NCI-H345 treated with DMSO at 0.1 percent for 48 hours (cell line): Measurements from ENCODE around the gene UVRAG.
"Not testable (repeated sequence)": the region's sequence is repeated elsewhere in the genome, so short reads cannot be mapped to it uniquely, and the experiment has no call there.

Source experiments
- DNase-seq: peaks from one replicate; lab custom pipeline; 2025; ENCODE audit not compliant: unreplicated experiment; lab: John Stamatoyannopoulos, UW

UVRAG gene

DNA sequence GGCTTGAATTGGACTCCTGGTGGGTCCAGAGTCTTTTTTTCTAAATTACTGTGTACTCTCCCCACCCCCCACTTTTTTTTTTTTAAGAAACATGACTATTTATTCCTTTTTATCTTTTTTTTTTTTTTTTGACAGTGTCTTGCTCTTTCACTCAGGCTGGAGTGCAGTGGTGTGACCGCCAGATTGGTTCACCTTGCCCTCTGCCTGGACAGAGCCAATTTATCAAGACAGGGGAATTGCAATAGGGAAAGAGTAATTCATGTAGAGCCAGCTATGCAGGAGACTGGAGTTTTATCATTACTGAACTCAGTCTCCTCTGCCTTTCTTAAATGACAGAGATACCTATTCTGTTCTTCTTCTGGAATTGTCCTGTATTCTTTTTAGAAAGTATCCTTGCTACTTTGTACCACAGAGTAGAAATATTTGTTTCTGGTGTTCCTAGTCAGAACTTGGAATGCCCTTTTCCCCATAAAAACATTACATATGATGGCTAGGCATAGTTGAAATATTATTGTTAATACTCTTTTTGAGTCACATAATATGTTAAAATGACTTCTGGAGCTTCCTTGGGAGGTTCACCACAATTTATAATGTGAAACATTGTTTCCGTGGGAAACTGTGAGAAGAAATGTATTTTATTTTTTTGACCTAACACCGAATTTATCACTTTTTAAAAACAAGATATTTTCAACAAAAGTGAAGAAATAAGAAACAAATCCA lies 95.6 kb downstream of the UVRAG start:
- no peak for DNase-seq

DNA sequence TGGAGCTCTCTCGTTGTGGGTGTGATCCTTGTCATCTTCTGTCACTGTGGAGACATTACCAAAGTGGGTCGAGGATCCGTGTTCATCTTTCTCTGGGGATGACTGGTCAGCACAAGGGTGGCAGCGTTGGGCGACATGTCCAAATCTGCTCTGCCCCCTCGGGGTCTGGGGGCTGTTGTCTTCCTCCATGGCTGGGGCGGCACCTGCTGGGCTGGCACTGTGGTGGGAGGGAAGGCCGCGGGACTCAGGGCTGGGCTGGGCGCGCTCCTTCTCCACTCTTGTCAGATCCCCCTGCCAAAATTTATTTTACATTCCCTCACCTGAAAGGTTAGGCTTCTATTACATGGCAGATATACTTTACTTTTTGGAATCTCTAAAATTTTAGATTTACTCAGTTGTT lies 96.4 kb downstream of the UVRAG start:
- no peak for DNase-seq

DNA sequence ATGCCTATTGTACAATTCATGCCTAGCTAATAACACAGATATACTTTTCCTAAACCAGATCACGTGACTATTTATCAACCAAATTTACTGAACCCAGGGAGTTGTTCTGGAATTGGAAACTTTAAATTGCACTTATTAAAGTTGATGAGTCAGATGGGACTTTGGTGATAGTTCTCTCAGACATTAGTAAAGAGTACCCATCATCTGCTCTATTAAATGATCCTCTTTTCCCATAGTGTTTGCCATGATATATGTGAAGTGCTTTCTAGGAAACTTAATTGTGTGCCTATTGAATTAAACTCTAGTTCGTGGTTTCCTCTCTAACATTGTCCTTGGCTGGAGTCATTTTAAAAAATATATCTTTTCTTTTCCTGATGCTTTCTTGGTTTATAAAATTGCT lies 99.0 kb downstream of the UVRAG start:
- DNase-seq: no peak

DNA sequence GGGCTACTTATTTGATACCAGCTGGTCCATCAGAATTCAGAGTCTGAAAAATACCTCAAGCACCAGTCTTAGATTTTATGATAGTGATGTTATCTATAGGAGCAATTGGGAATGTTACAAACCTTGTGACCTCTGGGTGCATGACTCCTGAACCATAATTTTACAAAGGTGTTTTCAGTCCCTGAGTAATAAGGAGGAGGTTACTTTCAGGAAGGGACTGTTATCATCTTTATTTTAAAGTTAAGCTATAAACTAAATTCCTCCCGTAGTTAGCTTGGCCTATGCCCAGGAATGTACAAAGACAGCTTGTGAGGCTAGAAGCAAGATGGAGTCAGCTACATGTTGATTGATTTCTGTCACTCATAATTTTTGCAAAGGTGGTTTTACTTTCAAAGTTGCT lies 101.9 kb downstream of the UVRAG start:
- DNase-seq: no peak

DNA sequence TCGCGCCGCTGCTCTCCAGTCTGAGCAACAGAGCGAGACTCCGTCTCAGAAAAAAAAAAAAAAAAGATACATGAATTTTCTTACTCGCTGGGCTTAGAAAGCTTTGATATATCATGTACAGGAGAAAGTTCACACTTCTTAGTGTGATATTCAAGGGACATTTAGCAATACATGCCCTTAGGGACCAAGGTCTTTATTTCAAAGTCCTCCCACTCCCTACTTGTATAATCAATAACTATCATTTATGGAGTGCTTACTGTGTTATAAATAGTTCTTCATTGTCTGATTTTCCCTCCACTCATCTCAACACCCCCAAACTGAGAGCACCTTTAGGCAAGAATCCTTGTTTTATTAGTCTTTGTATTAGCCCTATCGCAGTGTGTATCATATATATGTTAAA lies 103.3 kb downstream of the UVRAG start:
- no peak for DNase-seq

DNA sequence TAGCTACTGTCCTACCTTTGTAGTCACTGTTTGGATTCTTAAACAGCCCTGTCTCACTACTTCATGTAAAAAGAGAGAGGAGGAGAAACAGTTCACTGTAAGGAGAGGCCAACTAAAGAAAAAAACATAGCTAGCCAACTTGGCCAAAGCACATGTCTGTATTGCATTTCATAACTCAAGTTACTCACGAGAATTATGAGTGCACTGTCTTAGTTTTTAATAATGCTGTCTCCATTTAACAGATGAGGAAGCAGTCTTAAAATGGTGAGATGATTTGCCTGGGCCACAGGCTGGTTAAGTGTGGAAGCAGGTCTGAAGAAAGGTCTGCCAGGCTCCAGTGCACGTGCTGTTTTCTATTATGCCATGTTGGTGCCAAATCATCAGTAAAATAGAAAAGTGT lies 104.5 kb downstream of the UVRAG start:
- no peak for DNase-seq

DNA sequence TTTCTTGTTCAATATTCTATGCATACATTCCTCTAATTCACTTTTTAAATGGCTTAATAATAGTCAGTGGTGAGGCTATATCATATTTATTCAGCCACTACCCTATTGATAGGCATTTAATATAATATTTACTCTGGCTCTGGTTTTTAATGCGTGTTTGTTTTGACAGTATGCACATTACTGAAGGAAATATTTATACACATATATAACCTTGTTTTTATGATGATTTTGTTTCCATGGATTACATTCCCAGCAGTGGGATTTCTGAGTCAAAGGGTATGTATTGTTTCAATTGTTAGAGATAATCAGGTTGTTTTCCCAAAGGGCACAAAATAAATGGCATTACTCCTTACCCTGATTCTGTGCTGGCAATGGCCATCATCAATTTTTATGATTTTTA lies 105.8 kb downstream of the UVRAG start:
- DNase-seq: no peak

DNA sequence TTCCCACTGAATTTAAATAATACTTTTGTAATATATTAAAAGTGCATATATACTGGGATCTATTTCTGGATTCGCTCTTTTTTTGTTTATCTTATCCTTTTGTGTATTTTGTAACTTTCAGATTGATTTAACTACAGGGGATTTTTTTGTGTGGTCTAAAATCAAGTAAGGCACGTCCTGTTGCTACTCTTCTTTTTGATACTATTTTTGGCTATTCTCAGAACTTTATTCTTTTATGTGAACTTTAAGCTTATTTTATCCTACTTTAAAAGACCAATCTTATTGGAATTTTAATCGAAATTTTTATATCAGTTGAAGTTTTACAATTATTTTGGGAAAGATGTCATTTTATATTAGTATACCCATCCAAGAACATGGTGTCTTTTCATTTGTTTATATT lies 106.8 kb downstream of the UVRAG start:
- no peak for DNase-seq

DNA sequence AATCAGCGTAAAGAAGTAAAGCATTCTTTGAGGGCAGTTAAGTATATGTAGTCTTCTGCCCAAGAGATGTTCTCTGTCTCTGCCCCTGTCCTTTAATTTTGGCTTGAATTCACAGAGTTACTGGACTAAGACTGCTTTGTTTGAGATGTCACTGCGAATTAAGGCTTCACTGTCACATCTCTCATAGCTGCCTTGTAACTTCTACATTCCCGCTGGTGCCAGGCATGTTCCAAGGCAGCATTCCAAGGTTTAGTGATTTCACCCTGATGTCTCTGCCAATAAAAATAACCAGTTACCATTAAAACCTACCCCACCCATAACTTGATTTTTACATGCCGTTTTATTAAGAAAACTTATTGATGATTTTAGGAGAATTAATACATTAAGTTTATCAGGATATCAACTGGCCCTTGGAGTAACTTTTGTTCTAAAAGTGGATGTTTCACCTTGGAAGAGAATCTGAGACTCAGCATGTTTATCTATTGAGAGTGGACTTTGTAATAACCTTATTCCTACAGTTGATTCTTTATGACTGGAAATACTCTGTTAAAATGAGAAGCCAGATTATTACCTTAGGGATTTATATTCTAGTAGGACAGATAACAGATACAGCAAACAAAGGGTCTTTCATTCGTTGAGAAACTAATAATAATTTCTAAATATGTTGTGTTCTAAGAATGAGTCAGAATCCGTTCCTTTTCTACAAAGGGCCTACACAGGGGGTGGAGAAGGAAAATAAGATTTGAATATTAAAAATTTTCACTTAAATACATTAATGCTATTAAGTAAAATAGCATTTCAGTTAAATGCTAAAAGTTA lies 110.2 kb downstream of the UVRAG start:
- DNase-seq: no peak

DNA sequence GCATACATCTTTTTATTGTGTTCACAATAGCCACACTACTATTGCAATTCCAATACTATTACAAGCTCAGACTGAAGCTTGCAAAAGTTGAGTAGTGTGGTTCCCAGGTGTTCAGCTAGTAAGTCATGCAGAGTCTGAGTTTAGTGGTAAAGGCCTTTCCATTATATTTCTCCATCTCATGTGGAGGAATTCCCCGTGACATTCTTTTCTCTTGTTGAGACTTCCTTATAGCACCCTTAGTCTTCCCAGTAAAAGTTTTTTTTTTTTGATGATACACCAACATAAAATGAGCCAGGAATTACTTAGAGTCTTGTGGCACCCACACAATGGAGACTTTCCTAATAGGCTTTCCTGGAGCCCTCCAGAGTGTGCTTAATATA lies 110.8 kb downstream of the UVRAG start:
- no peak for DNase-seq

DNA sequence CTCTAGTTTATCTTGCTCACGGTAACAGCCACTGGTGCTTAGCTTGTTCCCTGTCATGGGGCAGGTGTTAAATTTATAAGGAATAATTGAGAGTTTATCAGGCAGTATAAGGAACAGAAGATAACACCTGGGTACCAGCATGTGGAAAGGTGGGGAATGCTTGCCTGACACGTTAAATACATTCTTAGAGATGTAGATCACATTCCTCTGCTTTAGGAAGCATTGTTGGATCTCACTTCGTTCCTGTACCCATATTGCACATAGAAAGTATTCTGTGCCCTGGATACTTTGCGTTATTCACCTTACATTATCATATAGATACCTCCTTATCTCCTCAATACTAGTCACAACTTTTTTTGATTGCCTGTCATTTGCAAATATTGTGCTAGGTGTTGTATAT lies 114.7 kb downstream of the UVRAG start:
- no peak for DNase-seq

DNA sequence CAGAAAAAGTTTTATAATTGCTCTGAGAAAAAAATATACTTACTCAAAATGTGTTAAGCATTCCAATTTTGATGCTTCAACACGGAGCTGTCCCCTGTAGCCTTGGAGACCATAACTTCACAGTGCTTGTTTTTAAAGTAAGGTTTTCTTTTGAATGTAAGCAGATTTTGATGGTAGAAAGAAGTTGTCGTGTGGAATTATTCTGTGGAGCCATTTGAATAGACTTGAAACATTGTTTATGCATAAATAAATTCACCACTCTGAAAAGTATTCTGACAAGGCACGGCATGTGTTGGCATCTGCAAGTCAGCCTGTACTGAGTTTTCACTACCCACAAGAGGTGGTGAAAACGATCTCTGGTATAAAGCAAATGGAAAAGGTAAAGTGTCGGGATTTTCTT lies 115.5 kb downstream of the UVRAG start:
- no peak for DNase-seq

DNA sequence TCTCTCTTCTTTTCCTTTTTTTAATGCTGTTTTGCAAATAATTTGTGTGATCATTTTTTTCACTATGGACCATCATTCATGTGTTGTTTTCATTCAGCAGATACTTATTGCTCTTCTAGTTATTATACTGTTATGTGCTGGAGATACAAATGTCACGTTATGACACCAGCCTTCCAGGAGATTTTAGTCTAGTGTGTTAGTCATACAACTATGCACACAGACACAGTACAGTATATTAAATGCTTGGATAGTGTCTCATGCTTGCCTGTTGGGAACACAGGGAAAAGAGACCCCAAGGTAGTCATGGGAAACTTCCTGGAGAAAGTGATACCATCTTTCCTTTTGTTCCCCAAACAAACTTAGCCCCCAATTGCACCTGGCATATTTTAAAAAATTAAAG lies 116.1 kb downstream of the UVRAG start:
- DNase-seq: no peak

DNA sequence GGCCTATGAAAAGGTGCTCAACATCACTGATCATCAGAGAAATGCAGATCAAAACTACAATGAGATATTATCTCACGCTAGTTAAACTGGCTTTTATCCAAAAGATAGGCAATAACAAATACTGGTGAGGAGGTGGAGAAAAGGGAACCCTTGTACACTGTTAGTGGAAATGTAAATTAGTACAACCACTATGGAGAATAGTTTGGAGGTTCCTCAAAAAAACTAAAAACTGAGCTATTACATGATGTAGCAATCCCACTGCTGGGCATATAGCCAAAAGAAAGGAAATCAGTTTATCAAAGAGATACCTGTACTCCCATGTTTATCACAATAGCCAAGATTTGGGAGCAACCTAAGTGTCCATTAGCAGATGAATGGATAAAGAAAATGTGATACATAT lies 118.7 kb downstream of the UVRAG start:
- not testable (repeated sequence) for DNase-seq

DNA sequence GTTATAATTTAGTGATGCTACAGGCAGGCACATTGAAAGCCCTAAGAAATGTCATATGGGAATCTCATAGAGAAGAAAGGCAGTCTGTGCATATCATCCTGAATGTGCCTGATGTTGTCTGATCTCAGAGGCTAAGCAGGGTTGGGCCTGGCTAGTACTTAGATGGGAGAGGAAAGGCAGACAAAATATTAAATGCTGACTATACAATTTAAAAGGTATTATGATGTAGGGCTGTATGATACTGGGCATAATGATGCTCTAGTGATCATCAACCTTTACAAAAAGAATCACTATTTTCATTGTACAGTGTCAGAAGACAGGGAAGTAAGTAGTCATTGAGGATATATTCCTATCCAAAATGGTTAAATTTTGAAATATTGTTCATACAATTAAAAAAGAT lies 119.8 kb downstream of the UVRAG start:
- no peak for DNase-seq

DNA sequence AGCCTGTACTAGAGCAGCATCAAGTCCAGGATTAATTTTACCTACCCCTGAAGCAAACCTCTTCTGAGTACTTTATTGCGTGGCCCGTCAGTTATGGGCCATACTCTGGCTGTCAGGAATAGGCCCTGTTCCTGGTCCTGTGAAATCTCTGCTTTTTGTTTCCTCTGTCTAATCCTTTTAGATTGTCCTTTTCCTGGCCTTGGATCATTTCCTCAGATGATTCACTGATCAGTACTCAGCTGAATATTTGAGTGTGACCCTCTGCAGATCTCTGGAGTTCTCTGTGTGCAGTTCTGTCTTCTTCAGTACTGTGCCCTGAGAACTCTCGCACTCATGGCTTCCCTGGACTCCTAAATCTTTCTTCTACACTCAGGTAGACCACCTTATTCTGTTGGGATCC lies 123.5 kb downstream of the UVRAG start:
- DNase-seq: no peak

DNA sequence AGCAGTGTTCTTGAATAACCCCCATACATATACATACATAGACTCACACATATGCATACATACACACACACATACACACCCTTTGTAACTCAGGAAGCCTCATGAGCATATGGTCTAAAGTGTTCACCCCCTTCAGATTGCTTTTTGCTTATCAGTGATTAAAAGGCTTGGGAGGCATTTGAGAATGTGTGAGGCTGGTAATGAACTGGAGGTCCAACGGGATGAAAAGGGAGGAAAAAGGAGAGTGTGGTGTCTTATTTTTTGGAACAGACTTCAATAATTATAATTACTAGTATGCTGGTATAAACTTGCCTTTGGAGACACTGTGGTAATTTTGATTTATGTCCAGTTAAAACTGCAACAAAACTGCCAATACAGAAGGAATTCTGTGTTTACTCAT lies 124.5 kb downstream of the UVRAG start:
- DNase-seq: no peak

DNA sequence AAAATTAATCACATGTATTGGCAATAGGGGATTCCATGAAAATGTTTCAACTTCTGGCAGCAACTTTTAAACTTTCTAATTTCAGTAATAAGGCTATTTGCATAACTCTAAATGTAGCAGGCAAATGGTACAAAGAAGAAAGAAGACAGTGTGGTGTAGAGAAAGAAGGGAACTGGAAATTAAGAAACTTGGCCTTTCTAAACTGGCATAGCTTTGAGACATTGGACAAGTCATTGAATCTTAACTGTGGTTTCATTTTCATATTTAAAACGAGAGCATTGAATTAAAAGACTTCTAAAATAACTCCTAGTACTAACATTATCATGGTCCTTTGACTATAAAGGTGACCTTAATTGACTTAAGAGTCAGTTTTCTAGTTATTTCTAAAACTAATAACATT lies 125.0 kb downstream of the UVRAG start:
- no peak for DNase-seq

DNA sequence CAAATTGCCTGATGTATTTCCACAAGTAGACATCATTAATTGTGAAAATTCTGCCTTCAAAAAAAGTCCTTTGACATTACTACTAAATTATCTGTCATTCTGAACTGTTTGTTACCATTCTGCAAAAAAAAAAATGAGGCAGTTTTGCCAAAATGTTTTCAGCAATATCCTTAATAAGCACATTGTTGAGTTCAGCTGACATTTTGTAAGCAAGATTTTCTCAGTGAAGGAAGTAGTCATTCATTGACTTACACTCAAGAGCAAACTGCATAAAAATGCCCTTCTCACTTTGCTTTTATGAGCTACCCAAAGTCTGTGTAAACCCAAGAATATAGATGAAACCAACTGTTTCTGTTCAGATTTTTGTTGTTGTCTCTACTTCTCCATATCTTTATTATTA lies 125.9 kb downstream of the UVRAG start:
- DNase-seq: no peak

DNA sequence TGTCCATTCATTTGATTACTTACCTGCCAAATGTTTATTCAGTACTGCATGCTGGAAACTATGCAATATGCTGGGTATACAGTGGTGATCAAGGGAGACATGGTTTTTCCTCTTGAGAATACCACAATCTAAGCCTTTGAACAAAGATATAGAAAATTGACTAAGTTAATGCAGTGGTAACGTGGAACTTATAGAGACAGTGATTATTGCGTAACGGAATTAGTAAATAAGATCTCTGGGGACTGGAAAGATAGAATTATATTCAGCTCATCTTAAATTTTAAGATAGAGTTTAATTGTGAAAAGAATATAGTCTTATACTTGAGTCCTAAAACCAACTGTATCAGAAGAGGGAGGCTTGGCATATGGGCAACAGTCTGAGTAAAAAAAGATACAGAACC lies 129.5 kb downstream of the UVRAG start:
- no peak for DNase-seq

DNA sequence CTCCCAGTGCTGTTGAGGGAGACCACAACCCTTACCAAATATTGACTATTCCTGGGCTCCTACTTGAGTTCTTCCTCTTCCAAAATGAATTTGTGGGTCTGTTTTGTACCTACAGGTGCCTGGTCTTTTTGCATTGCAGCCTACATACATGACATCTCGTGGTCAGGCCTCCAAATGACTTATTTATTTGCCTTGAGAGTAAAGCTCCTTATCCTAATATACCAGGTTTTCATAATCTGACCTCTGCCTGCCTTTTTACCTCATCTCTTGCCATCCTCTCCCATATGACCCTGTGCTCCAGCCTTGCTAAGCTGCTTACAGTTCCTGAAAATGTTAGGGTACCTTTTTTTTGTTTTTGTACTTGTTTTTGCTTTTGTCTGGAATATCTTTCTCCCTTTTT lies 130.4 kb downstream of the UVRAG start:
- DNase-seq: no peak

DNA sequence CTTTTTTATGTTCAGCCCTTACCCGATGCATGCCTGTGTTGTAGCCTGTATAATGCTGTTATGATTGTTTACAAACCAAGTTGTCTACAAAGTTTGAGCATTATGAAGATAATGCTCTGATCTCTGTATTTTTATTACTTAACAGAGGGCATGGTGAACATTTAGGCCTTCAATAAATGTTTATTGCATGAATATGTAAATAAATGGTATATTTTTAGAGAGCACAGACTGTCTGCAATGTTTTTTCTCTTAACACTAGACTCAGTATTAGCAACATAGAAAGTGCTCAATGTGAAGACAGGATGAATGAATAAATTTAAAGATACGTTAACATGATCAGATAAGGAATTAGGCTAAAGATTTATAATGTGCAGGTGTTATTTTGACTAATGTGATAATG lies 130.9 kb downstream of the UVRAG start:
- DNase-seq: no peak
